Panc1 (cell line): ENCODE data around the gene KMT2E. TPM values are rescaled to one million over a fixed set of nuclear protein-coding genes. Genes with fewer than 3 reads are reported as not detected.

ENCODE experiments used
- ATAC-seq: fragments of 200-7000 bp; cut with Tn5 transposase; 2 replicates; pipeline ENCODE4 v1.9.1; 2020; ENCODE audit warnings: mild to moderate bottlenecking, moderate library complexity
- BruUV-seq: library from RNA; stranded (reverse); fragments of 400-500 nt; replicated peaks from 2 replicates; lab custom pipeline; 2021; lab: Mats Ljungman, UMichigan
- CTCF ChIA-PET: fragments of 300-600 bp; sonication (Branson Sonifier 250); formaldehyde crosslinking; loops from one replicate; lab custom pipeline; 2022; ENCODE audit warnings: antibody characterized with exemption; lab: Charles Lee
- POLR2A ChIA-PET: fragments of 300-600 bp; sonication (Branson Sonifier 250); formaldehyde crosslinking; loops from one replicate; lab custom pipeline; 2022; ENCODE audit warnings: antibody characterized with exemption; lab: Charles Lee
- DNase-seq: peaks from one replicate; pipeline ENCODE4 v3.0.0-alpha.2; 2010; ENCODE audit warnings: low read depth, low spot score
- H3K27ac ChIP-seq: 2 replicates; pipeline ENCODE4 v1.5.1; 2011; ENCODE audit warnings: mild to moderate bottlenecking, low read length, inconsistent platforms
- H3K27me3 ChIP-seq: fragments of 200-500 bp; sonication (Bioruptor generic); 2 replicates; pipeline ENCODE4 v1.6.0; 2014; ENCODE audit warnings: low read length, inconsistent platforms; ENCODE audit not compliant: control insufficient read depth, insufficient read depth
- H3K36me3 ChIP-seq: fragments of 200-500 bp; sonication (Bioruptor generic); 2 replicates; pipeline ENCODE4 v1.5.1; 2014; ENCODE audit warnings: inconsistent platforms, mild to moderate bottlenecking, low read length, moderate library complexity; ENCODE audit not compliant: control insufficient read depth, insufficient read depth
- H3K4me1 ChIP-seq: 2 replicates; pipeline ENCODE4 v1.5.1; 2011; ENCODE audit warnings: inconsistent platforms, mild to moderate bottlenecking, low read length, moderate library complexity; ENCODE audit not compliant: control insufficient read depth, insufficient read depth
- H3K4me3 ChIP-seq, 2 experiments: 2 replicates each; pipeline ENCODE4 v1.5.1; 2011 to 2012; ENCODE audit warnings: low read depth in 2 of 2, low read length in 2 of 2, mild to moderate bottlenecking in 2 of 2, inconsistent platforms in 1 of 2, moderate library complexity in 1 of 2
- H3K9me3 ChIP-seq: fragments of 200-500 bp; sonication (Bioruptor generic); 2 replicates; pipeline ENCODE4 v1.5.1; 2014; ENCODE audit warnings: low read depth, mild to moderate bottlenecking, inconsistent platforms, low read length, moderate library complexity; ENCODE audit not compliant: control insufficient read depth, insufficient read depth
- POLR2AphosphoS5 ChIP-seq: IDR thresholded peaks from 2 replicates; pipeline ENCODE4 v1.6.1; 2012; ENCODE audit warnings: mild to moderate bottlenecking, low read depth, low read length, moderate library complexity
- SIN3A ChIP-seq: IDR thresholded peaks from 2 replicates; pipeline ENCODE4 v1.6.1; 2012; ENCODE audit warnings: low read depth, mild to moderate bottlenecking, low read length, moderate library complexity, borderline replicate concordance; ENCODE audit not compliant: insufficient read depth
- TCF7L2 ChIP-seq: IDR thresholded peaks from 2 replicates; pipeline ENCODE4 v1.6.1; 2011; ENCODE audit warnings: mild to moderate bottlenecking, low read depth, low read length, inconsistent platforms
- in situ Hi-C: cut with HindIII; loops from 2 replicates; pipeline ENCODE4 v1.10.0; 2016; ENCODE audit warnings: low sequenced_read_pairs, low pct_unique_long_range_greater_than_20kb
- intact Hi-C: fragments of 100-400 bp; cut with micrococcal nuclease; formaldehyde crosslinking; loops from one replicate; pipeline ENCODE4 v1.10.0; 2022; ENCODE audit not compliant: unreplicated experiment
- total RNA-seq: library from RNA; stranded (reverse); gene quantifications from one replicate; pipeline ENCODE4 v1.2.1, GENCODE V29; 2021; ENCODE audit not compliant: unreplicated experiment
- TF ChIP-seq, protein P1 (sequence below): fragments of 450-650 bp; IDR thresholded peaks from 2 replicates; pipeline ENCODE4 v1.5.1; 2017; ENCODE audit warnings: mild to moderate bottlenecking
- TF ChIP-seq, protein P2 (sequence below), 2 experiments: IDR thresholded peaks; 2 replicates each; pipeline ENCODE4 v1.6.1; 2011 to 2012; ENCODE audit warnings: low read depth in 2 of 2, control low read depth in 1 of 2, low read length in 1 of 2, mild to moderate bottlenecking in 1 of 2, moderate library complexity in 1 of 2; ENCODE audit not compliant: insufficient read depth in 1 of 2

The KMT2E gene
- total RNA-seq, 1 experiment from 2014 or later, result 51.4 TPM

DNA sequence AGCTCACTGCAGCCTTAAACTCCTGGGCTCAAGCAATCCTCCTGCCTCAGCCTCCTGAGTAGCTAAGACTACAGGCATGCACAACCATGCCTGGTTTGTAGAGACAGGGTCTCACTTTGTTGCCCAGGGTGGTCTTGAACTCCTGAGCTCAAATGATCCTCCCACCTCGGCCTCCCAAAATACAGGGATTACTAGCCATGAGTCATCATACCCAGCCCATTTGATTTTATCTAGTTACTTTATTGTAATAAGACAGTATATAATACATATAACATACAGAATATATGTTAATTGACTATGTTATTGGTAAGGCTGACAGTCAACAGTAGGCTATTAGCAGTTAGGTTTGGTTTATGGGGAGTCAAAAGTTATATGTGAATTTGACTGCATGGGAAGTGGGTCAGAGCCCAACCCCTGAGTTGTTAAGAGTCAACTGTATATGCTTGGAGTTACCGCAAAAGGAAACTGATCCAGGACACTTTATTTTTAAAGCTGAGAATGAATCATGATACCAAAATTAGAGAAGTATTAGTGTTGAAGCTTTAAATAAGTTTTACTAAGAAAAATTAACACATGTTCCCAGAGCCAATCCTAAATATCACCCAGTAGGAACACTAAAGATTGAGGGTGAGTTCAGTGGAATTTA is 20.7 kb upstream of the KMT2E start:
- POLR2A ChIA-PET, result no interaction called here
- Histone ChIP-seq H3K36me3 (peaks cover 2% of the 10 kb centered on the region; the same call in 1 of the 2 replicates), H3K4me3 (no peak overlapping the region), H3K27ac (no peak overlapping the region), H3K27me3 (no peaks in the 10 kb centered on the region), H3K9me3 (no peaks in the 10 kb centered on the region), H3K4me1 (peaks cover 18% of the 10 kb centered on the region)
- in situ Hi-C loops, result no loop called here
- DNase-seq (no peak), ATAC-seq (no peak)
- intact Hi-C loops, result no loop called here
- no TSS peak for BruUV-seq
- CTCF ChIA-PET, result no interaction called here
- no peak for TF ChIP-seq TCF7L2
- TF ChIP-seq, protein P1, sequence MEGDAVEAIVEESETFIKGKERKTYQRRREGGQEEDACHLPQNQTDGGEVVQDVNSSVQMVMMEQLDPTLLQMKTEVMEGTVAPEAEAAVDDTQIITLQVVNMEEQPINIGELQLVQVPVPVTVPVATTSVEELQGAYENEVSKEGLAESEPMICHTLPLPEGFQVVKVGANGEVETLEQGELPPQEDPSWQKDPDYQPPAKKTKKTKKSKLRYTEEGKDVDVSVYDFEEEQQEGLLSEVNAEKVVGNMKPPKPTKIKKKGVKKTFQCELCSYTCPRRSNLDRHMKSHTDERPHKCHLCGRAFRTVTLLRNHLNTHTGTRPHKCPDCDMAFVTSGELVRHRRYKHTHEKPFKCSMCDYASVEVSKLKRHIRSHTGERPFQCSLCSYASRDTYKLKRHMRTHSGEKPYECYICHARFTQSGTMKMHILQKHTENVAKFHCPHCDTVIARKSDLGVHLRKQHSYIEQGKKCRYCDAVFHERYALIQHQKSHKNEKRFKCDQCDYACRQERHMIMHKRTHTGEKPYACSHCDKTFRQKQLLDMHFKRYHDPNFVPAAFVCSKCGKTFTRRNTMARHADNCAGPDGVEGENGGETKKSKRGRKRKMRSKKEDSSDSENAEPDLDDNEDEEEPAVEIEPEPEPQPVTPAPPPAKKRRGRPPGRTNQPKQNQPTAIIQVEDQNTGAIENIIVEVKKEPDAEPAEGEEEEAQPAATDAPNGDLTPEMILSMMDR, result no peak
- TF ChIP-seq SIN3A, result no peak
- TF ChIP-seq, protein P2, sequence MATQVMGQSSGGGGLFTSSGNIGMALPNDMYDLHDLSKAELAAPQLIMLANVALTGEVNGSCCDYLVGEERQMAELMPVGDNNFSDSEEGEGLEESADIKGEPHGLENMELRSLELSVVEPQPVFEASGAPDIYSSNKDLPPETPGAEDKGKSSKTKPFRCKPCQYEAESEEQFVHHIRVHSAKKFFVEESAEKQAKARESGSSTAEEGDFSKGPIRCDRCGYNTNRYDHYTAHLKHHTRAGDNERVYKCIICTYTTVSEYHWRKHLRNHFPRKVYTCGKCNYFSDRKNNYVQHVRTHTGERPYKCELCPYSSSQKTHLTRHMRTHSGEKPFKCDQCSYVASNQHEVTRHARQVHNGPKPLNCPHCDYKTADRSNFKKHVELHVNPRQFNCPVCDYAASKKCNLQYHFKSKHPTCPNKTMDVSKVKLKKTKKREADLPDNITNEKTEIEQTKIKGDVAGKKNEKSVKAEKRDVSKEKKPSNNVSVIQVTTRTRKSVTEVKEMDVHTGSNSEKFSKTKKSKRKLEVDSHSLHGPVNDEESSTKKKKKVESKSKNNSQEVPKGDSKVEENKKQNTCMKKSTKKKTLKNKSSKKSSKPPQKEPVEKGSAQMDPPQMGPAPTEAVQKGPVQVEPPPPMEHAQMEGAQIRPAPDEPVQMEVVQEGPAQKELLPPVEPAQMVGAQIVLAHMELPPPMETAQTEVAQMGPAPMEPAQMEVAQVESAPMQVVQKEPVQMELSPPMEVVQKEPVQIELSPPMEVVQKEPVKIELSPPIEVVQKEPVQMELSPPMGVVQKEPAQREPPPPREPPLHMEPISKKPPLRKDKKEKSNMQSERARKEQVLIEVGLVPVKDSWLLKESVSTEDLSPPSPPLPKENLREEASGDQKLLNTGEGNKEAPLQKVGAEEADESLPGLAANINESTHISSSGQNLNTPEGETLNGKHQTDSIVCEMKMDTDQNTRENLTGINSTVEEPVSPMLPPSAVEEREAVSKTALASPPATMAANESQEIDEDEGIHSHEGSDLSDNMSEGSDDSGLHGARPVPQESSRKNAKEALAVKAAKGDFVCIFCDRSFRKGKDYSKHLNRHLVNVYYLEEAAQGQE (IDR thresholded peaks at IDR 0.05; ENCODE audit: insufficient read depth in 1 of 2, low read depth in 2 of 2, low read length in 1 of 2), result no peak
- TF ChIP-seq POLR2AphosphoS5, result no peak

DNA sequence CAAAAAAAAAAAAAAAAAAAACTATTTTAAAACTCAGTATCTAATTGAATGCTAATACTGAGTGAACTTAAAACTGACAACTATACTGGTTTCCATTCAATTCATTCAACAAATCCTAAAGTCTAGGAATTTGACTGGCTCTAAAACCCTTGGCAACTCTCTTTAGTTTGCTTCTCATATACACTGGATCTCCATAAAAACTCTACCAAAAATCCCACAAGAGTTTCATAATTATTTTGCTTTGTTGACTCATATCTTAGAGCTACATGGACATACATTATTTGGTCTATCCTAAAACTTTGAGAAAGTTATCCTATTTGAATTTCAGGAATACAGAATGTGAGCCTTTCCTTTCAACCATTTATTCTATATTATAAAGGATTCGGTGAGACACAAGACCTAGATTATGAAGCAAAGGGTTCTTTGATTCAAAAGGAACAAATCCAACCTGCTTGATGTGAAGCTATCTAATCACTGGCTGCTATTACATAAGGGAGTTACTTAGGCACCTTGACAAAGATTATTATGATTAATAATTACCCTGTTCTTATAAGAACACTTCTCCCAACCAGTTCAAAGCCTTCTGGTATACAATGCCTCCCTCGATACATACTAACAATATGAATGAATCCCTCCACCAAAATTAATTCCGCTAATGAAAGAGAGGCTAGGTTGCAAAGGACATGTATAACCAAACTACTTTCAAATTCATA is 15.8 kb upstream of the KMT2E start:
- TF ChIP-seq, protein P2 (IDR thresholded peaks at IDR 0.05; ENCODE audit: insufficient read depth in 1 of 2, low read depth in 2 of 2, low read length in 1 of 2), result no peak
- TF ChIP-seq POLR2AphosphoS5 (no peak), SIN3A (no peak), TCF7L2 (no peak)
- TF ChIP-seq, protein P1, result no peak
- no TSS peak for BruUV-seq
- ATAC-seq (no peak), DNase-seq (no peak)
- Histone ChIP-seq H3K9me3 (no peaks in the 10 kb centered on the region), H3K27me3 (no peaks in the 10 kb centered on the region), H3K27ac (no peak overlapping the region), H3K4me3 (no peak overlapping the region), H3K4me1 (peaks cover 44% of the 10 kb centered on the region), H3K36me3 (peaks cover 7% of the 10 kb centered on the region; the same call in 1 of the 2 replicates)
- intact Hi-C loops (no loop called here), in situ Hi-C loops (no loop called here)
- ChIA-PET CTCF (no interaction called here), POLR2A (no interaction called here)
